ENCODE results near the gene NCOA1.
A peak's percentile ranks its signal among the peaks of the same experiment; 100 is the strongest.

Gene NCOA1

DNA sequence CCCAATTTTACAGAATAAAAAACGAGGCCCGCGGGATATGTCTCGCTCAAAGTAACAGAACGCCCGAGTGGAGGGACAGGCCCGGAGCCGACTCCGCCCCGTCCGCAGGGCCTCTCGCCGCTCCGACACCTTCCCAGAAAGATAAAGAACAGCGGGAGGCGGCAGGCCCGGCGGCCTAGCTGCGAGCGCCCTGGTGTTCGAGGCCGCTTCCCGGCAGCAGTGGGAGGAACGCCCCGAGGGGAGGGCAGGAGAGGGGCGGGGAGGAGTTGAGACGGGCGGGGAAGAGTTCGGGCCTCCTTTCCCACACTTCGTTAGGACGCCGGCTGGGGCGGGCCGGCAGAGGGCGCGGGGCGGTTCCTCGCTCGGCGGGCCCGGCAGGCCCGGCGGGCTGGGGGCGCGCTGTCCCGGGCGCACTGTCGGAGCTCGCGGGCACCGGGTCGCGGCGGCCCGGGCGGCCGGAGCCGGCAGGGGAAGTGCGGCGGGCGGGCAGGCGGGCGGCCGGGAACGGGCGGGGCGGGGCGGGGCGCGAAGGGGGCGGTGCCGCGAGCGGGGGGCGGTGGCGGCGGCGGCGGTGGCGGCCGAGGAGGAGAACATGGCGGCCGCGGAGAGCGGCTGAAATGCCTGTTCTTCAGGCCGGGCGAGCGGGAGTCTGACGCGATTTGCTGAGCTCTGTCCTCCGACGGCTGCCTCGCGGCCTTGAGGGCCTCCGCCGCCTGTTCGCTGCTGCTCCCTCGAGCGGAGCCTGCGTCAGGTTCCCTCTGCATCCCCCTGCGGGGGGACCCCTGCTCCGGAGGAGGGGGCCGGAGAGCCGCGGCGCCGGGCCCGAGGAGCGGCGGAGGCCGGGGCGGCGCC lies at the start of gene NCOA1:
TSS of gene NCOA1 (plus strand) at position 565 of the 852 bp plus-strand sequence. CDS start 167,424 bp downstream, outside the sequence.
- peak; percentile 94 for DNase-seq (ENCODE audit: low read depth)
- peak within 1 kb of the TSS; percentile 90 for H3K4me3 ChIP-seq (ENCODE audit: low read depth, low read length)
- peak; percentile 30 for TF ChIP-seq CTCF (conservative IDR thresholded peaks at IDR 0.05; ENCODE audit: low read depth, low read length)

DNA sequence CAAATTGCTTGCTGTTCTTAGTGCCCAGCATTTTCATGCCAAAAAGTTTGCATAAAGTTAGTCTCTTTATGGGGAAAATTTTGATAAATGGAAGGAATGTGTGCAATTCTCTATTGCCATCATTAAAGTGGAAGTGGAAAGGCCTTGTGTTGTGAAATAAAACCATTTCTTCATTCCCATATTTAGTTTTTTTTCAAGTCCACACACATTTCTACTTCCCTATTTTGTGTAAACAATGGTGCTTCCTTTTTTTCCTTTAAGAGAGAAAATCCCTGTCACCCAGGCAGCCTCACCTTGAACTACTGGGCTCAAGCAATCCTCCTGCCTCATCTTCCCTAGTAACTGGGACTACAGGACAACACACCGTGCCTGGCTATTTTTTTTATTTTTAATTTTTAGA lies 42.3 kb upstream of the NCOA1 start:
- no peak for DNase-seq (ENCODE audit: low read depth)
- TF ChIP-seq CTCF (conservative IDR thresholded peaks at IDR 0.05; ENCODE audit: low read depth, low read length), result no peak
- no peak overlapping the region for H3K4me3 ChIP-seq (ENCODE audit: low read depth, low read length)

- no peak overlapping the region for H3K4me3 ChIP-seq (ENCODE audit: low read depth, low read length)
- TF ChIP-seq CTCF (conservative IDR thresholded peaks at IDR 0.05; ENCODE audit: low read depth, low read length), result no peak
- no peak for DNase-seq (ENCODE audit: low read depth)
Observed at GRCh38 chr2:24449344-24449743, 41.7 kb upstream of the NCOA1 start.

GRCh38 chr2:24451805-24452501 lies 39.1 kb upstream of the NCOA1 start:
- H3K4me3 ChIP-seq (ENCODE audit: low read depth, low read length), result no peak overlapping the region
- no peak for DNase-seq (ENCODE audit: low read depth)
- no peak for TF ChIP-seq CTCF (conservative IDR thresholded peaks at IDR 0.05; ENCODE audit: low read depth, low read length)

DNA sequence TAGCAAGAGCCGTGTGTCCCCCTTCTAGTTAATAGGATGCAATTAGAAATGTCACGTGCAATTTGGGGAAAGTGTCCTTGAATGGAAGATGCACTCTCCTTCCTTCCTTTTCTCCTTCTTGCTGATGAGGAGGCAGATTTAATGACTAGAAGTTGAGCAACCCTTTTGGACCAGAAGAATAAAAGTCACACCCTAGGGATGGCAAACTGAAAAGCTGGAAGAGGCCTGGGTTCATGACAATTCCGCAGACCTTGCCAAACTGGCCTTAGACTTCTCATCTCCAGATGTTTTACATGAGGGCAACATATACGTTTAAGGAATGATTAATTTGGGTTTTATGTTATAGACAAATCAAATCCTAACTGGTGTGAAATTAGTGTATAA lies 38.6 kb upstream of the NCOA1 start:
- no peak for TF ChIP-seq CTCF (conservative IDR thresholded peaks at IDR 0.05; ENCODE audit: low read depth, low read length)
- H3K4me3 ChIP-seq (ENCODE audit: low read depth, low read length), result no peak overlapping the region
- DNase-seq (ENCODE audit: low read depth), result no peak

DNA sequence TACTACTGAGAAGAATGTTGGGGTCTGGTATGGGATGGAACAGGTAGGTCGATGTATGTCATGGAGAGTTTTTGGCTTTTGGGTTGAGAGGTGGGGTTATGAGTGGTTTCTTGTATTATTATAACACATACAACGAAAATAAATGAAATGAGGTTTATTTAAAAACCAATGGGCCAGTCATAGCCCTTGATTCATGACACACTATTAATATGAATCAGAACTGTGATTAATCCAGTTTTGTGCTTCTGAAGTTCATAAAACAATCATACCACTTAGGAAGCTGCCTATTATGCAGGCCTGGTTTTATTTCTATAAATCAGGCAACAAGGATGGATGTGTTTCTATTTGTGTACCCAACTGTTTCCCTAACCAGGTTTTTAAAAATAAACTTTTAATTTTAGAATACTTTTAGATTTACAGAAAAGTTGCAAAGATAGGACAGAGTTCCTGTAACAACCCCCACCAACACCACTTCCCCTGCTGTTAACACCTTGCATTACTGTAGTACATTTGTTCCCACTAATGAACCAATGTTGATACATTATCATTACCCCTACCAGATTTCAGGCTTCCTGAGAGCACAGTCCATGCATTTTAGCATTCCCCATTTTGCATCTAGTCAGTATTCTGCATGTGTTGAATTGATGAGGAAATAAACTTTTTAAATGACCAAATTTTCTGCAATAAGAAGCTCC lies 37.5 kb upstream of the NCOA1 start:
- peak overlapping the region; percentile 48 for H3K4me3 ChIP-seq (ENCODE audit: low read depth, low read length)
- TF ChIP-seq CTCF (conservative IDR thresholded peaks at IDR 0.05; ENCODE audit: low read depth, low read length), result no peak
- no peak for DNase-seq (ENCODE audit: low read depth)
